ENCODE data around the gene MTFP1.
"Not testable (repeated sequence)": the region's sequence is repeated elsewhere in the genome, so short reads cannot be mapped to it uniquely, and the experiment has no call there.

- TF ChIP-seq POLR2A (IDR thresholded peaks at IDR 0.05; ENCODE audit: low read length) = not testable (repeated sequence)
- TF ChIP-seq GATA1 (IDR thresholded peaks at IDR 0.05; ENCODE audit: low read depth, low read length) = peak; percentile 16
Observed at GRCh38 chr22:30451488-30451887, 25.9 kb downstream of the MTFP1 start.

Data from erythroblast (primary cell).